Fibroblast of pulmonary artery (primary cell): ENCODE measurements around the gene SDF2L1.
"Not testable (repeated sequence)": the region's sequence is repeated elsewhere in the genome, so short reads cannot be mapped to it uniquely, and the experiment has no call there.

Source experiments
- DNase-seq: peaks from one replicate; pipeline ENCODE4 v3.0.0-alpha.2; 2010; ENCODE audit warnings: low read depth
- H3K4me3 ChIP-seq: replicated peaks from 2 replicates; pipeline ENCODE4 v1.5.1; 2011; ENCODE audit warnings: low read depth, mild to moderate bottlenecking, control low read depth, low read length, moderate library complexity
- TF ChIP-seq, protein P1 (sequence below): IDR thresholded peaks from 2 replicates; pipeline ENCODE4 v1.5.1; 2011; ENCODE audit warnings: mild to moderate bottlenecking, control low read depth, low read length, inconsistent platforms; ENCODE audit errors: missing control alignments

SDF2L1 gene

GRCh38 chr22:21641789-21642583, at the start of gene SDF2L1:
Gene SDF2L1 (plus strand): TSS chr22:21642302. CDS start chr22:21642337, 35 bp downstream.
- peak; percentile 99 for DNase-seq
- peak within 1 kb of the TSS; percentile 75 for H3K4me3 ChIP-seq
- TF ChIP-seq, protein P1, sequence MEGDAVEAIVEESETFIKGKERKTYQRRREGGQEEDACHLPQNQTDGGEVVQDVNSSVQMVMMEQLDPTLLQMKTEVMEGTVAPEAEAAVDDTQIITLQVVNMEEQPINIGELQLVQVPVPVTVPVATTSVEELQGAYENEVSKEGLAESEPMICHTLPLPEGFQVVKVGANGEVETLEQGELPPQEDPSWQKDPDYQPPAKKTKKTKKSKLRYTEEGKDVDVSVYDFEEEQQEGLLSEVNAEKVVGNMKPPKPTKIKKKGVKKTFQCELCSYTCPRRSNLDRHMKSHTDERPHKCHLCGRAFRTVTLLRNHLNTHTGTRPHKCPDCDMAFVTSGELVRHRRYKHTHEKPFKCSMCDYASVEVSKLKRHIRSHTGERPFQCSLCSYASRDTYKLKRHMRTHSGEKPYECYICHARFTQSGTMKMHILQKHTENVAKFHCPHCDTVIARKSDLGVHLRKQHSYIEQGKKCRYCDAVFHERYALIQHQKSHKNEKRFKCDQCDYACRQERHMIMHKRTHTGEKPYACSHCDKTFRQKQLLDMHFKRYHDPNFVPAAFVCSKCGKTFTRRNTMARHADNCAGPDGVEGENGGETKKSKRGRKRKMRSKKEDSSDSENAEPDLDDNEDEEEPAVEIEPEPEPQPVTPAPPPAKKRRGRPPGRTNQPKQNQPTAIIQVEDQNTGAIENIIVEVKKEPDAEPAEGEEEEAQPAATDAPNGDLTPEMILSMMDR, result no peak

GRCh38 chr22:21592422-21592821, 49.7 kb upstream of the SDF2L1 start:
- TF ChIP-seq, protein P1, result no peak
- no peak overlapping the region for H3K4me3 ChIP-seq
- no peak for DNase-seq

- H3K4me3 ChIP-seq, result no peak overlapping the region
- no peak for DNase-seq
- TF ChIP-seq, protein P1, result peak; percentile 40
These were observed 48.5 kb upstream of the SDF2L1 start for GRCh38 chr22:21593406-21594232.

DNA sequence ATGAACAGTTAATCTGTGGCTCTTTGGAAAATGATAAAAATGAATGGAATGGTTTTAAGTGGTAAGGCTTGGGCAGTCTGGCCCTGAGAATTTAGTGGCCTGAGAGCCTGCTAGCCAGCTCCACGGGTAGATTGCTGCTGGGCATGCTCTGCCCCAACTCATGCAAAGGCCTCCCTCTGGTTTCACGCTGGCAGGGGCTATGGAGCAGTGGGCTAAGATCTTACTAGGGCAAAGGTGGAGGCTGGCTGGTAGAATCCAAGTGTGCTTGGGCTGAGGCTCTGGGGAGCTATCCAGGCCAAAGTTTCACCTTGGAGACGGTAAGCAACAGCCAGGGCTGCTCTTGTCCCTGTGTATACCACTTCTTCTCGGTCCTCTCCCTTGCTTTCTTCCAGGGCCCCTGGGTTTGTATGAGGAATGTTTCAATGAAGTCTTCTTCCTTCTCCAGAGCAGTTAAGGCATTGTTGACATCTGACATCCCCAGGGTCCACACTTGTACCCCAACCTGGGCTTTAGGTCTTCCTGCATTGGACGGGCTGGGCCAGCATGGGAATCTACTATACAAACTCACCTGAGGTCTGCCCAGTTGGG, 47.1 kb upstream of the SDF2L1 start:
- no peak for DNase-seq
- TF ChIP-seq, protein P1, result no peak
- no peak overlapping the region for H3K4me3 ChIP-seq

- not testable (repeated sequence) for H3K4me3 ChIP-seq, DNase-seq
These were observed 45.6 kb upstream of the SDF2L1 start for GRCh38 chr22:21596356-21597135.

- DNase-seq, result no peak
- TF ChIP-seq, protein P1, result no peak
- no peak overlapping the region for H3K4me3 ChIP-seq
These were observed 43.8 kb upstream of the SDF2L1 start for GRCh38 chr22:21598302-21598701.
